ACC112 (cell line): ENCODE data around the gene NHERF1.

ENCODE experiments used
- H2AFZ ChIP-seq: fragments of 200-600 bp; sonication (generic); one replicate; pipeline ENCODE4 v1.6.0; 2017; ENCODE audit warnings: antibody characterized with exemption, low read length; ENCODE audit not compliant: unreplicated experiment
- H3K27ac ChIP-seq: fragments of 200-600 bp; sonication (generic); 2 replicates; pipeline ENCODE4 v1.5.1; 2014; ENCODE audit warnings: low read depth, mild to moderate bottlenecking, antibody characterized with exemption, low read length, moderate library complexity
- H3K27me3 ChIP-seq: fragments of 200-600 bp; sonication (generic); 2 replicates; pipeline ENCODE4 v1.6.1; 2014; ENCODE audit warnings: mild to moderate bottlenecking, antibody characterized with exemption, low read length, moderate library complexity, mixed read lengths; ENCODE audit not compliant: insufficient read depth
- H3K36me3 ChIP-seq: fragments of 200-600 bp; sonication (generic); 2 replicates; pipeline ENCODE4 v1.6.1; 2016; ENCODE audit warnings: mild to moderate bottlenecking, antibody characterized with exemption, low read length, moderate library complexity, mixed read lengths; ENCODE audit not compliant: insufficient read depth
- H3K4me1 ChIP-seq: fragments of 200-600 bp; sonication (generic); one replicate; pipeline ENCODE4 v1.6.1; 2016; ENCODE audit warnings: low read length, mixed read lengths; ENCODE audit not compliant: insufficient read depth, unreplicated experiment, control insufficient read depth
- H3K4me3 ChIP-seq: fragments of 200-600 bp; sonication (generic); 2 replicates; pipeline ENCODE4 v1.5.1; 2014; ENCODE audit warnings: mild to moderate bottlenecking, low read depth, low read length
- H3K79me2 ChIP-seq: fragments of 200-600 bp; sonication (generic); one replicate; pipeline ENCODE4 v1.6.0; 2016; ENCODE audit warnings: low read length; ENCODE audit not compliant: control insufficient read depth, unreplicated experiment, insufficient read depth

The NHERF1 gene

DNA sequence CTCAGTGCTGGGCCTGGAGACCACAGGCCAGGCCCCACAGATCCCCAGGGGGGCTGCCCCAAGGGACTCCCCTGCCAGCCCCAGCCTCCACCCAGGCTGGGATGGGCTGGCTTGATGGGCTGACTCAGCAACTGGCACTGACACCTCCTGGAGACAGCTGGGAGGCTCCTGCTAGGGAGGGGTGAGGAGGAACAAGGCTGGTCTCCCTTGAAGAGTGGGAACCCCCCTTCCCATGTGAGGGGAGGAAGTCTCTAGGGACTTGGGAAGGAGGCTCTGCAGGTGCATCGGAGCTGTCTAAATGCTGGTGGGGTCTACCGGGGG is 10.4 kb downstream of the NHERF1 start:
- Histone ChIP-seq H3K36me3 (no peaks in the 10 kb centered on the region), H2AFZ (no peak overlapping the region), H3K4me3 (no peak overlapping the region), H3K4me1 (peaks cover 25% of the 10 kb centered on the region), H3K27ac (no peak overlapping the region), H3K27me3 (no peaks in the 10 kb centered on the region), H3K79me2 (no peaks in the 10 kb centered on the region)

DNA sequence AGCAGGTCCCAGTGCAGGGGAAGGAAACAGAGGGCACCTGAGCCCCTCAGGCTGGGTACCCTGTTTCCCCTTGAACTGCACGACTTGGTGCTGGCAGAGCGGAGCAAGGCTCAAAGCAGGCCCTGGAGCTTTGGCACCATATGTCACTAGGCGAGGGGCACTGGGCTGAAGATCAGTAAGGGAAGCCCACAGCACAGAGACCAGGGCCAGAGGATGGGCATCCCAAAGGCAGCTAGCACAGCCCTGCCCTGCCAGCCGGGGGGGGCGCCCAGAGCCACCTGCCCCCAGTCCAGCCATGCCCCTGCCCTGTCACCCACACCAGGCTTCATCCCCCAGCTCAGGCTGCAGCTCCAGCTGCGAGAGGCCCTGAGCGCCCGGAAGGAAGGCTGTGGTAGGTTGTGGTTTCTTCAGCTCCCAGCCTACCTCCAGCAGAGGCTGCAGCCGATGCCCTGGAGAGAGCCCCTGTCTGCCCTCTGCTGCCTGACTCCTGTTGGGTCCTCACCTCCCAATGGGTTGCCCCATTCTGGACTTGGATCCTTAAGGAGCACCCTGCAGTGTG is 10.9 kb downstream of the NHERF1 start:
- no peak overlapping the region for H3K4me3 ChIP-seq
- H3K4me1 ChIP-seq, result peaks cover 25% of the 10 kb centered on the region
- no peaks in the 10 kb centered on the region for H3K27me3 ChIP-seq
- no peak overlapping the region for H2AFZ ChIP-seq
- H3K36me3 ChIP-seq, result no peaks in the 10 kb centered on the region
- H3K27ac ChIP-seq, result no peak overlapping the region
- no peaks in the 10 kb centered on the region for H3K79me2 ChIP-seq

GRCh38 chr17:74759941-74760340 is 11.5 kb downstream of the NHERF1 start:
- Histone ChIP-seq H3K79me2 (no peaks in the 10 kb centered on the region), H2AFZ (no peak overlapping the region), H3K36me3 (no peaks in the 10 kb centered on the region), H3K4me3 (no peak overlapping the region), H3K27me3 (no peaks in the 10 kb centered on the region), H3K27ac (no peak overlapping the region), H3K4me1 (peaks cover 25% of the 10 kb centered on the region)

DNA sequence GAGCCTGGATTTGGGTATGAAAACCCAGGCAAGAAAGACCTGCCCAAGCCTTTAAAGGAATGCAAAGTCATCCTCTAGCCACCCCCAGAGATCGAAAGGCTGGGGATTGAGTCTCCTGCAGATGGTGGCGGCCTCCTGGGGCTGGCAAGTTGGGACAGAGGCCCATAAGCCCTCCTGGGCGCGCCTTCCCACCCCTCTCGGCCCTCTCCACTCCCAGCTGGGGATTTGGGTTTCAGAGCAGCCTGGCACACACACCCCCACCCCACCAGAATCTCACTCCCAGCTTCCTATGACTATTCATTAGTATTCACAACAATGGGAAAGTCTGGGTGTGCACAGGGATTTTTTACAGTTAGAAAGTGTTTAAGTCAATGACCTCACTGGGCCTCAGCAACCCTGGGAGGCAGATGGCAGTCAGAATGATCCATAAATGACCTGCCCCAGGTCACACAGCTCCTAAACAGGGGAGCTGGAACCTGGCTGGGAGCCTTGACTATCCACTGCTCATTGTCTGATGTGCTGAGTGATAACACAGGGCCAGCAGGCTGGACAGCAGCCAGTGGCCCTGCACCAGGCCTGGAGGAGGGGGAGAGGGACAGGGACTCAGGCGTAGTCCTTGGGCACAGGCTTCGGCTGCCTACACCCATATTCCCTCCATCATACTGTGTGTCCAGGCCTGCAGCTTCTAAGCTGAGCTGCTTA is 12.1 kb downstream of the NHERF1 start:
- H3K27ac ChIP-seq, result no peak overlapping the region
- H2AFZ ChIP-seq, result no peak overlapping the region
- H3K4me1 ChIP-seq, result peaks cover 25% of the 10 kb centered on the region
- no peak overlapping the region for H3K4me3 ChIP-seq
- no peaks in the 10 kb centered on the region for H3K36me3 ChIP-seq
- H3K79me2 ChIP-seq, result no peaks in the 10 kb centered on the region
- no peaks in the 10 kb centered on the region for H3K27me3 ChIP-seq

DNA sequence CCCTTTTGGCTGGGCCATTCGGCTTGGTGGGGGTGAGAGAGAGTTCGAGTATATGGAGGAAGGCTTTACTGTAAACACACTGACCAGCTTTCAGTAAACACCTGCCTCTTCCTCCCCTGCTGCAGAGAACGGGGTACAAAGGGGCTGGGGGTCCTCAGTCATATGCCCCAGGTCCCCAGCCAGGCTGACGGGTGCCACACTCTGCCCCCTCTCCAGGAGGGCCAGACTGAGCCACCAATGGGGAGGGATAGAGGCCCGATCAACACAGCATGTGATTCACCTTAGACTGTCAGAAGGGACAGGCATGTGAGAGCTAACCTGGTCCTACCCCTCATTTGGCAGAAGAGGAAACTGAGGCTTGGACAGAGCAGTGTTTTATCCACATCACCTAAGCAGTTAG is 13.0 kb downstream of the NHERF1 start:
- Histone ChIP-seq H3K36me3 (no peaks in the 10 kb centered on the region), H3K79me2 (no peaks in the 10 kb centered on the region), H3K4me3 (no peak overlapping the region), H3K27ac (no peak overlapping the region), H2AFZ (no peak overlapping the region), H3K27me3 (no peaks in the 10 kb centered on the region), H3K4me1 (peaks cover 25% of the 10 kb centered on the region)

- Histone ChIP-seq H3K27ac (no peak overlapping the region), H2AFZ (no peak overlapping the region), H3K79me2 (no peaks in the 10 kb centered on the region), H3K27me3 (no peaks in the 10 kb centered on the region), H3K4me1 (peaks cover 25% of the 10 kb centered on the region), H3K36me3 (no peaks in the 10 kb centered on the region), H3K4me3 (no peak overlapping the region)
These were observed 13.5 kb downstream of the NHERF1 start for GRCh38 chr17:74761931-74762330.

GRCh38 chr17:74763565-74764387 is 15.3 kb downstream of the NHERF1 start:
- Histone ChIP-seq H3K36me3 (no peaks in the 10 kb centered on the region), H3K4me1 (peaks cover 25% of the 10 kb centered on the region), H3K4me3 (no peak overlapping the region), H3K27ac (no peak overlapping the region), H3K79me2 (no peaks in the 10 kb centered on the region), H2AFZ (no peak overlapping the region), H3K27me3 (no peaks in the 10 kb centered on the region)

DNA sequence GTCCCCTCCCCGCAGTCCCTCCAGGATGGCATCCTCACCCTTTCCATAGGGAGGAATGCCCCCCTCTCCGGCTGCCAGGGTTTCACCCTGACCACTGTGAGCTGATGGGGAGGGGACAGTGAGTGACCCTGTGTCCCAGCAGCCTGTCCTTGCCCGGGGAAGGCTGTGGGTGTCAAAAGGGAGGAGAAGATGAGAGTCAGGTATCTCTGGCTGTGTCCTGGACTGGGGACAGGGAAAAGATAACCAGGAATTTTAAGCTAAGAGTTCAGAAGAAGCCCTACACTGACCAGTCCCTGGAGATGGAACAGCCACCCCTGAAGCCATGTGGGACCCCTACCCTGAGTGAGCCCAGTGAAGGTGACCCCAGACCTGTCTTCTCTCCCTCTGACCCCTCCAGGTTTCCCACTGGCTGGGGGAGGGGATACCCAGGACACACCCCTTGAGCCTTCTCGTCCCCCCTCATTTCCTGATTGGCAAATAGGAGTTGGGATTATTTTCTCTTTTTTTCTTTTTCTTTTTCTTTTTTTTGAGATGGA is 16.4 kb downstream of the NHERF1 start:
- H3K27ac ChIP-seq, result no peak overlapping the region
- no peak overlapping the region for H2AFZ ChIP-seq
- no peaks in the 10 kb centered on the region for H3K36me3 ChIP-seq
- H3K4me3 ChIP-seq, result no peak overlapping the region
- peaks cover 21% of the 10 kb centered on the region for H3K4me1 ChIP-seq
- H3K27me3 ChIP-seq, result no peaks in the 10 kb centered on the region
- no peaks in the 10 kb centered on the region for H3K79me2 ChIP-seq

DNA sequence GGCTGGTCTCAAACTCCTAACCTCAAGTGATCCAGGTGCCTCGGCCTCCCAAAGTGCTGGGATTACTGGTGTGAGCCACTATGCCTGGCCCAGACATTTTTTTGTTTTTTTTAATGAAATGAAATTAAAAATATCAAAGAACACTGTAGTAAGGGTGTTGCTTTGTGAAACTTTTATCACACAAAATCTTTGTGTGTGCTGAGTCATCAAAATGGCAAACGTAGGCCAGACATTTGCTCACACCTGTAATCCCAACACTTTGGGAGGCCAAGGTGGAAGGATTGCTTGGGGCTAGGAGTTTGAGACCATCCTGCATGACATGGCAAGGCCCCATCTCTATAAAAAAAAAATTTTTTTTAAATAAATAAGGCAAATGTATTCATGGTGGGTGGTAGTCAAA is 18.0 kb downstream of the NHERF1 start:
- peaks cover 16% of the 10 kb centered on the region for H3K4me1 ChIP-seq
- peaks cover 5% of the 10 kb centered on the region; the same call in 1 of the 2 replicates for H3K36me3 ChIP-seq
- no peak overlapping the region for H3K27ac ChIP-seq
- no peaks in the 10 kb centered on the region for H3K79me2 ChIP-seq
- H3K27me3 ChIP-seq, result no peaks in the 10 kb centered on the region
- no peak overlapping the region for H3K4me3 ChIP-seq
- no peak overlapping the region for H2AFZ ChIP-seq

GRCh38 chr17:74767111-74767516 is 18.7 kb downstream of the NHERF1 start:
- Histone ChIP-seq H3K79me2 (no peaks in the 10 kb centered on the region), H3K4me1 (peaks cover 16% of the 10 kb centered on the region), H3K27me3 (no peaks in the 10 kb centered on the region), H3K4me3 (no peak overlapping the region), H3K27ac (no peak overlapping the region), H2AFZ (no peak overlapping the region), H3K36me3 (peaks cover 9% of the 10 kb centered on the region; the same call in 1 of the 2 replicates)
